Measurements from ENCODE around the gene GFOD1. TPM values are rescaled to one million over a fixed set of nuclear protein-coding genes. Genes with fewer than 3 reads are reported as not detected.

GFOD1 gene
- total and polyA plus RNA-seq, 2 donors (not counting 1 experiment from before 2014, with no cell fraction given), result 10.5 to 25.3 TPM

- H3K9me3 ChIP-seq (ENCODE audit: control insufficient read depth, insufficient read depth, low read depth, low read length), result no peaks in the 10 kb centered on the region
- no peak overlapping the region for H3K9ac ChIP-seq (ENCODE audit: insufficient read depth, low read length)
- H4K20me1 ChIP-seq (ENCODE audit: control insufficient read depth, extremely low read depth, insufficient read depth, low read length), result no peaks in the 10 kb centered on the region
- H3K27me3 ChIP-seq (ENCODE audit: control insufficient read depth, insufficient read depth, low read length), result no peaks in the 10 kb centered on the region
- no peaks in the 10 kb centered on the region for H3K36me3 ChIP-seq (ENCODE audit: control insufficient read depth, insufficient read depth, low read length)
- H3K27ac ChIP-seq (ENCODE audit: insufficient read depth, low read length), result no peak overlapping the region
- no peaks in the 10 kb centered on the region for H3K79me2 ChIP-seq (ENCODE audit: control insufficient read depth, insufficient read depth, low read length)
- peaks cover 2% of the 10 kb centered on the region for H3K4me1 ChIP-seq (ENCODE audit: control insufficient read depth, extremely low read depth, insufficient read depth, low read length)
- no peak for DNase-seq (ENCODE audit: low read depth in 2 of 2)
- H2AFZ ChIP-seq (ENCODE audit: low read length), result no peak overlapping the region
- no peak overlapping the region for H3K4me3 ChIP-seq (replicated peaks in 1 of 4; ENCODE audit: control extremely low read depth in 1 of 4, insufficient read depth in 1 of 4, low read depth in 3 of 4, low read length in 4 of 4)
- no peak for TF ChIP-seq EZH2 (IDR thresholded peaks at IDR 0.05; ENCODE audit: low read length, missing control alignments)
- H3K4me2 ChIP-seq (ENCODE audit: extremely low read depth, insufficient read depth, low read length), result no peak overlapping the region
These were observed 36.6 kb upstream of the GFOD1 start for GRCh38 chr6:13523826-13524622.

- H3K27ac ChIP-seq (ENCODE audit: insufficient read depth, low read length), result no peak overlapping the region
- TF ChIP-seq EZH2 (IDR thresholded peaks at IDR 0.05; ENCODE audit: low read length, missing control alignments) (no peak), CTCF (conservative IDR thresholded peaks at IDR 0.05 in 1 of 2, IDR thresholded peaks at IDR 0.05 in 1 of 2; ENCODE audit: low read depth in 1 of 2, low read length in 2 of 2) (no peak)
- no peak overlapping the region for H2AFZ ChIP-seq (ENCODE audit: low read length)
- no peak overlapping the region for H3K4me3 ChIP-seq (replicated peaks in 1 of 4; ENCODE audit: control extremely low read depth in 1 of 4, insufficient read depth in 1 of 4, low read depth in 3 of 4, low read length in 4 of 4)
- no peak overlapping the region for H3K9ac ChIP-seq (ENCODE audit: insufficient read depth, low read length)
- H3K9me3 ChIP-seq (ENCODE audit: control insufficient read depth, insufficient read depth, low read depth, low read length), result no peaks in the 10 kb centered on the region
- peak in 1 of 2 donors; percentile 60 for DNase-seq (ENCODE audit: low read depth in 2 of 2)
- no peaks in the 10 kb centered on the region for H3K27me3 ChIP-seq (ENCODE audit: control insufficient read depth, insufficient read depth, low read length)
- no peak overlapping the region for H3K4me2 ChIP-seq (ENCODE audit: extremely low read depth, insufficient read depth, low read length)
- H3K4me1 ChIP-seq (ENCODE audit: control insufficient read depth, extremely low read depth, insufficient read depth, low read length), result peaks cover 2% of the 10 kb centered on the region
- no peaks in the 10 kb centered on the region for H3K79me2 ChIP-seq (ENCODE audit: control insufficient read depth, insufficient read depth, low read length)
- H3K36me3 ChIP-seq (ENCODE audit: control insufficient read depth, insufficient read depth, low read length), result no peaks in the 10 kb centered on the region
- H4K20me1 ChIP-seq (ENCODE audit: control insufficient read depth, extremely low read depth, insufficient read depth, low read length), result no peaks in the 10 kb centered on the region
These were observed 35.3 kb upstream of the GFOD1 start for GRCh38 chr6:13522656-13523055.

- Histone ChIP-seq H3K4me3 (replicated peaks in 1 of 4; ENCODE audit: control extremely low read depth in 1 of 4, insufficient read depth in 1 of 4, low read depth in 3 of 4, low read length in 4 of 4) (no peak overlapping the region), H3K27ac (ENCODE audit: insufficient read depth, low read length) (no peak overlapping the region), H3K79me2 (ENCODE audit: control insufficient read depth, insufficient read depth, low read length) (no peaks in the 10 kb centered on the region), H3K9ac (ENCODE audit: insufficient read depth, low read length) (no peak overlapping the region), H2AFZ (ENCODE audit: low read length) (no peak overlapping the region), H4K20me1 (ENCODE audit: control insufficient read depth, extremely low read depth, insufficient read depth, low read length) (no peaks in the 10 kb centered on the region), H3K27me3 (ENCODE audit: control insufficient read depth, insufficient read depth, low read length) (no peaks in the 10 kb centered on the region), H3K9me3 (ENCODE audit: control insufficient read depth, insufficient read depth, low read depth, low read length) (no peaks in the 10 kb centered on the region), H3K36me3 (ENCODE audit: control insufficient read depth, insufficient read depth, low read length) (no peaks in the 10 kb centered on the region), H3K4me2 (ENCODE audit: extremely low read depth, insufficient read depth, low read length) (no peak overlapping the region), H3K4me1 (ENCODE audit: control insufficient read depth, extremely low read depth, insufficient read depth, low read length) (peaks cover 2% of the 10 kb centered on the region)
- DNase-seq (ENCODE audit: low read depth in 2 of 2), result no peak
- TF ChIP-seq EZH2 (IDR thresholded peaks at IDR 0.05; ENCODE audit: low read length, missing control alignments) (no peak), CTCF (conservative IDR thresholded peaks at IDR 0.05 in 1 of 2, IDR thresholded peaks at IDR 0.05 in 1 of 2; ENCODE audit: low read depth in 1 of 2, low read length in 2 of 2) (no peak)
These were observed 32.4 kb upstream of the GFOD1 start for GRCh38 chr6:13519839-13520238.

Measured in fibroblast of lung (primary cell).